ENCODE results near the gene AHCYL2. TPM values are rescaled to one million over a fixed set of nuclear protein-coding genes. Genes with fewer than 3 reads are reported as not detected.

The AHCYL2 gene
- total and polyA plus RNA-seq, 2 of the 8 experiments (the other 6 are each of a cell fraction or from before 2014, with no cell fraction given) = 20.7 to 25.4 TPM

DNA sequence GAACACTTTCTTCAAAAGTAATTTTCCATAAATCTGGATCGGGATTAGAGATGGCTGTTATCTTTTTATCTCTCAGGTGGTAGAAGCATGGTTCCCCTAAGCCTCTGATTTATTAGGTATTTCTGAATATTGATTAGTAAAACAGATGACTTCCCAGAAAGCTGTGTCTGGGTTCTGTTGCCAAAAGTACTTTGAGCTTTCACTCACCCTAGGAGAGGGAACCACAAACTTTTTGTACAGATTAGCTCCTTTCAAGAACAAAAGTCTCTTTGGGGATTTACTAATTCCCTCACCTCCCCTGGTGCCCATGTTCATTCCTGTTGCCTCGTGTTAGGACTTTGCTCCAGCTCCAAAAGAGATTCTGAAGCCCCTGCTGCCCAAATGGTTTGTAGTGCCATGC lies 162.7 kb downstream of the AHCYL2 start:
- H2AK5ac ChIP-seq (ENCODE audit: low read depth, low read length) = no peak overlapping the region
- no peaks in the 10 kb centered on the region for H3K79me1 ChIP-seq (ENCODE audit: low read depth, low read length)
- no peak overlapping the region for H2BK5ac ChIP-seq (ENCODE audit: low read depth, low read length)
- no peak overlapping the region for H3K14ac ChIP-seq (ENCODE audit: insufficient read length)
- H3K4ac ChIP-seq (replicated peaks; ENCODE audit: insufficient read length, low read depth, low read length) = no peak overlapping the region
- peaks cover 0 to 9% (median 4%) of the 10 kb centered on the region in 4 experiments; a peak in 5 of 8 replicates for H3K36me3 ChIP-seq (ENCODE audit: control insufficient read depth in 2 of 4, insufficient read depth in 4 of 4, low read length in 3 of 4)
- H4K5ac ChIP-seq (ENCODE audit: insufficient read length, low read depth, low read length) = no peak overlapping the region
- H3K4me2 ChIP-seq (ENCODE audit: insufficient read depth in 1 of 2, low read depth in 2 of 2, low read length in 2 of 2) = no peak overlapping the region
- no peak overlapping the region for H2BK120ac ChIP-seq (replicated peaks; ENCODE audit: low read depth, low read length)
- H3K23me2 ChIP-seq (ENCODE audit: low read depth, low read length) = no peaks in the 10 kb centered on the region
- H2BK20ac ChIP-seq (ENCODE audit: low read length) = no peak overlapping the region
- no peaks in the 10 kb centered on the region for H3K27me3 ChIP-seq (replicated peaks in 1 of 4; ENCODE audit: control insufficient read depth in 3 of 4, extremely low read depth in 1 of 4, insufficient read depth in 3 of 4, low read length in 3 of 4)
- H2BK15ac ChIP-seq (ENCODE audit: low read length) = no peak overlapping the region
- no peak for FAIRE-seq
- WGBS, 2 experiments (ENCODE audit: extremely low coverage in 1 of 2, insufficient coverage in 1 of 2, insufficient read length in 1 of 2, insufficient replicate concordance in 2 of 2, low coverage in 1 of 2, low lambda C conversion rate in 2 of 2, missing lambda C conversion rate in 1 of 2) = 79% methylated on average over 2 of the region's 2 CpGs; no CpG with 5 or more reads in 1 of the 2 experiments
- POLR2A ChIA-PET (ENCODE audit: partially characterized antibody) = interaction anchor here (3.6 kb wide), 1 partner anchor 46 kb away, joined by 13 read pairs; the partner anchor contains the start of gene STRIP2
- H4K8ac ChIP-seq (ENCODE audit: extremely low read depth, insufficient read depth, low read length) = no peak overlapping the region
- H4K91ac ChIP-seq (replicated peaks; ENCODE audit: insufficient read length, low read length) = no peak overlapping the region
- H3K56ac ChIP-seq (replicated peaks; ENCODE audit: insufficient read length, low read depth, low read length) = no peak overlapping the region
- H4K20me1 ChIP-seq (replicated peaks in 1 of 2; ENCODE audit: control insufficient read depth in 1 of 2, insufficient read depth in 2 of 2, low read length in 2 of 2) = no peaks in the 10 kb centered on the region
- H3K79me2 ChIP-seq (ENCODE audit: control insufficient read depth in 1 of 2, insufficient read depth in 2 of 2, low read length in 2 of 2) = no peaks in the 10 kb centered on the region
- H3K18ac ChIP-seq (ENCODE audit: extremely low read depth, low read length) = no peak overlapping the region
- no peak overlapping the region for H3K27ac ChIP-seq (ENCODE audit: low read depth, low read length)
- no peak overlapping the region for H3K9ac ChIP-seq (replicated peaks in 1 of 4; ENCODE audit: extremely low read depth in 1 of 4, low read depth in 3 of 4, low read length in 3 of 4)
- CTCF ChIA-PET (ENCODE audit: partially characterized antibody) = interaction anchor here (0.8 to 6.3 kb wide), 10 partner anchors 8 to 170 kb away, joined by 3 to 69 read pairs (median 6); partner anchors contain the start of gene STRIP2
- H2BK12ac ChIP-seq (ENCODE audit: low read depth, low read length) = no peak overlapping the region
- no peak for TF ChIP-seq RNF2 (IDR thresholded peaks at IDR 0.05; ENCODE audit: borderline replicate concordance, low read depth, low read length, missing control alignments, poor library complexity, severe bottlenecking)
- TF ChIP-seq TAF1 (IDR thresholded peaks at IDR 0.05; ENCODE audit: low read depth, low read length) = no peak
- no peak for TF ChIP-seq YY1 (IDR thresholded peaks at IDR 0.05; ENCODE audit: low read depth, low read length)
- no peak for TF ChIP-seq CTBP2 (IDR thresholded peaks at IDR 0.05; ENCODE audit: borderline replicate concordance, insufficient read depth, insufficient read length, low read length)
- TF ChIP-seq SP4 (IDR thresholded peaks at IDR 0.05; ENCODE audit: low read length) = no peak
- no peak for TF ChIP-seq NANOG (IDR thresholded peaks at IDR 0.05; ENCODE audit: insufficient read depth, low read depth, low read length, poor library complexity, severe bottlenecking)
- no peak for TF ChIP-seq SP2 (IDR thresholded peaks at IDR 0.05; ENCODE audit: low read length)
- no peak for TF ChIP-seq SUZ12 (IDR thresholded peaks at IDR 0.05; ENCODE audit: low read length)
- TF ChIP-seq SIRT6 (IDR thresholded peaks at IDR 0.05; ENCODE audit: low read length) = no peak
- no peak for TF ChIP-seq TBP (IDR thresholded peaks at IDR 0.05; ENCODE audit: low read depth, low read length)
- TF ChIP-seq, protein P1, sequence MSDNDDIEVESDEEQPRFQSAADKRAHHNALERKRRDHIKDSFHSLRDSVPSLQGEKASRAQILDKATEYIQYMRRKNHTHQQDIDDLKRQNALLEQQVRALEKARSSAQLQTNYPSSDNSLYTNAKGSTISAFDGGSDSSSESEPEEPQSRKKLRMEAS (IDR thresholded peaks at IDR 0.05) = no peak
- TF ChIP-seq TAF7 (optimal IDR thresholded peaks at IDR 0.05; ENCODE audit: borderline replicate concordance, low read depth, low read length) = no peak
- TF ChIP-seq CREB1 (IDR thresholded peaks at IDR 0.05) = no peak
- no peak for TF ChIP-seq KDM4A (IDR thresholded peaks at IDR 0.05; ENCODE audit: low read depth, low read length, severe bottlenecking)
- DNase-seq (ENCODE audit: low read depth in 1 of 2, low spot score in 2 of 2) = no peak
- H3K4me1 ChIP-seq (replicated peaks in 1 of 4; ENCODE audit: control insufficient read depth in 3 of 4, insufficient read depth in 4 of 4, low read length in 3 of 4) = peaks cover 0 to 5% (median 1%) of the 10 kb centered on the region in 4 experiments; a peak in 2 of 7 replicates
- no peaks in the 10 kb centered on the region for H3K9me3 ChIP-seq (ENCODE audit: insufficient read depth in 2 of 2, low read depth in 1 of 2, low read length in 1 of 2)
- no peak overlapping the region for H3K4me3 ChIP-seq (ENCODE audit: extremely low read depth in 1 of 4, insufficient read depth in 2 of 4, low read depth in 3 of 4, low read length in 4 of 4)
- no peak overlapping the region for H3K23ac ChIP-seq (ENCODE audit: insufficient read length)
- no peak overlapping the region for H2AFZ ChIP-seq (ENCODE audit: low read length)
